ENCODE data around the gene EIF3A.

DNA sequence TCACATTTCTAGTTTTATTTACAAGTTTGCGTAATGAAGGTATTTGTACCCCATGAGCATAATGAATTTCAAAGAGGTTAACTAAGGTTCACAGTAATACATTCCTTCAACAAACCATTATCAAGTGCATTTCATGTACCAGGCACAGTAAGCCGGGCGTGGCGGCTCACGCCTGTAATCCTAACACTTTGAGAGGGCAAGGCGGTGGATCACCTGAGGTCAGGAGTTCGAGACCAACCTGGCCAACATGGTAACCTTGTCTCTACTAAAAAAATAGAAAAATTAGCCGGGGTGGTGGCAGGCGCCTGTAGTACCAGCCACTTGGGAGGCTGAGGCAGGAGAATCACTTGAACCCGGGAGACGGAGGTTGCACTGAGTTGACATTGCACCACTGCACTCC lies 4.3 kb upstream of the EIF3A start:
- TF ChIP-seq, protein P1, sequence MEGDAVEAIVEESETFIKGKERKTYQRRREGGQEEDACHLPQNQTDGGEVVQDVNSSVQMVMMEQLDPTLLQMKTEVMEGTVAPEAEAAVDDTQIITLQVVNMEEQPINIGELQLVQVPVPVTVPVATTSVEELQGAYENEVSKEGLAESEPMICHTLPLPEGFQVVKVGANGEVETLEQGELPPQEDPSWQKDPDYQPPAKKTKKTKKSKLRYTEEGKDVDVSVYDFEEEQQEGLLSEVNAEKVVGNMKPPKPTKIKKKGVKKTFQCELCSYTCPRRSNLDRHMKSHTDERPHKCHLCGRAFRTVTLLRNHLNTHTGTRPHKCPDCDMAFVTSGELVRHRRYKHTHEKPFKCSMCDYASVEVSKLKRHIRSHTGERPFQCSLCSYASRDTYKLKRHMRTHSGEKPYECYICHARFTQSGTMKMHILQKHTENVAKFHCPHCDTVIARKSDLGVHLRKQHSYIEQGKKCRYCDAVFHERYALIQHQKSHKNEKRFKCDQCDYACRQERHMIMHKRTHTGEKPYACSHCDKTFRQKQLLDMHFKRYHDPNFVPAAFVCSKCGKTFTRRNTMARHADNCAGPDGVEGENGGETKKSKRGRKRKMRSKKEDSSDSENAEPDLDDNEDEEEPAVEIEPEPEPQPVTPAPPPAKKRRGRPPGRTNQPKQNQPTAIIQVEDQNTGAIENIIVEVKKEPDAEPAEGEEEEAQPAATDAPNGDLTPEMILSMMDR (IDR thresholded peaks at IDR 0.05) = no peak
- TF ChIP-seq SIN3A (IDR thresholded peaks at IDR 0.05; ENCODE audit: borderline replicate concordance, insufficient read depth, low read depth, low read length) = no peak
- TF ChIP-seq POLR2AphosphoS5 (IDR thresholded peaks at IDR 0.05; ENCODE audit: low read depth, low read length) = no peak
- TF ChIP-seq, protein P2, sequence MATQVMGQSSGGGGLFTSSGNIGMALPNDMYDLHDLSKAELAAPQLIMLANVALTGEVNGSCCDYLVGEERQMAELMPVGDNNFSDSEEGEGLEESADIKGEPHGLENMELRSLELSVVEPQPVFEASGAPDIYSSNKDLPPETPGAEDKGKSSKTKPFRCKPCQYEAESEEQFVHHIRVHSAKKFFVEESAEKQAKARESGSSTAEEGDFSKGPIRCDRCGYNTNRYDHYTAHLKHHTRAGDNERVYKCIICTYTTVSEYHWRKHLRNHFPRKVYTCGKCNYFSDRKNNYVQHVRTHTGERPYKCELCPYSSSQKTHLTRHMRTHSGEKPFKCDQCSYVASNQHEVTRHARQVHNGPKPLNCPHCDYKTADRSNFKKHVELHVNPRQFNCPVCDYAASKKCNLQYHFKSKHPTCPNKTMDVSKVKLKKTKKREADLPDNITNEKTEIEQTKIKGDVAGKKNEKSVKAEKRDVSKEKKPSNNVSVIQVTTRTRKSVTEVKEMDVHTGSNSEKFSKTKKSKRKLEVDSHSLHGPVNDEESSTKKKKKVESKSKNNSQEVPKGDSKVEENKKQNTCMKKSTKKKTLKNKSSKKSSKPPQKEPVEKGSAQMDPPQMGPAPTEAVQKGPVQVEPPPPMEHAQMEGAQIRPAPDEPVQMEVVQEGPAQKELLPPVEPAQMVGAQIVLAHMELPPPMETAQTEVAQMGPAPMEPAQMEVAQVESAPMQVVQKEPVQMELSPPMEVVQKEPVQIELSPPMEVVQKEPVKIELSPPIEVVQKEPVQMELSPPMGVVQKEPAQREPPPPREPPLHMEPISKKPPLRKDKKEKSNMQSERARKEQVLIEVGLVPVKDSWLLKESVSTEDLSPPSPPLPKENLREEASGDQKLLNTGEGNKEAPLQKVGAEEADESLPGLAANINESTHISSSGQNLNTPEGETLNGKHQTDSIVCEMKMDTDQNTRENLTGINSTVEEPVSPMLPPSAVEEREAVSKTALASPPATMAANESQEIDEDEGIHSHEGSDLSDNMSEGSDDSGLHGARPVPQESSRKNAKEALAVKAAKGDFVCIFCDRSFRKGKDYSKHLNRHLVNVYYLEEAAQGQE (IDR thresholded peaks at IDR 0.05; ENCODE audit: insufficient read depth in 1 of 2, low read depth in 2 of 2, low read length in 1 of 2) = no peak
